NCI-H1436 treated with DMSO at 0.1 percent for 48 hours (cell line): ENCODE data around the gene F2.
"Not testable (repeated sequence)": the region's sequence is repeated elsewhere in the genome, so short reads cannot be mapped to it uniquely, and the experiment has no call there.

Experiments used
- DNase-seq: peaks from one replicate; lab custom pipeline; 2025; lab: John Stamatoyannopoulos, UW

Gene F2

DNA sequence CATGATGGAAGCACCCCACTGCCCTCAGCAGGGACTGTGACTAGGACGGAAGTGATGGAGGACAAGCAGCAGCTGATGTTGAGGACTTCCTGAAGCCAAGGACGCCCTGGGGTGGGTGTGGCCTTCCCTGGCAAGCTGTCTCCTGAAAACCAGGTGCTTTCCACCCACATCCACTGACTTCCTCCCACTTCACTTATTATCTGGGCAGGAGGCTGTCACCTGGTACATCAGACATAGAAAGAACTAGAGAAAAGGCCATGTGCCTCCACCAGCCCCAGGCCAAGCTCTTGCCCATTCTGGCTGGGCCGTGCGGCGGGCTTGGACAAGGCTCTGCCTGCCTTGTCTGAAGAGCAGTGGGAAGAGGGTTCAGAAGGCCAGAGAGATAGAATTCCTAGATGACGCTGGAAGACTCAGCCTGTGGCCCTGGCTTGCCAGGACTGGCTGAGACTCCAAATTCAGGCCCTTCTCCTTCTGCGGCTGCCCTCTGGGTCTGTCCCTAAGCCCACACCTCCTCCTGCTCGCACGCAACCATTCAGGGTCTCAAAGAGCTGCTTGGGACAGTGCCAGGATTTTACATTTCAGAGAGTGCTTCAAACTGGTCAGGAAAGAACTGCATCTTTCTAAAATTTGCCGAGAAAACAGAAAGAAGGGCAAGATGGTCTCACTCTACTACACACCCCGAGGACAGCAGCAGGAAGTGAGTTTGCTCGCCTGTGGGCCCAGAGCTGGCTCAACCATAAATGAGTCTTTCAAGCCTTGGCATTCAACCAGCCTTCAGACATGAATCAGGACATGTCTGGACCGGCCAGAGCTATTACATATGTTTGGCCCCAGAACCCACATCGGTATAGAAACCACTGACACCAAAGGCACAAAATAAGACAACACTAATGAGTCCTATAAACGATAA, 31.9 kb upstream of the F2 start:
- DNase-seq = no peak

DNA sequence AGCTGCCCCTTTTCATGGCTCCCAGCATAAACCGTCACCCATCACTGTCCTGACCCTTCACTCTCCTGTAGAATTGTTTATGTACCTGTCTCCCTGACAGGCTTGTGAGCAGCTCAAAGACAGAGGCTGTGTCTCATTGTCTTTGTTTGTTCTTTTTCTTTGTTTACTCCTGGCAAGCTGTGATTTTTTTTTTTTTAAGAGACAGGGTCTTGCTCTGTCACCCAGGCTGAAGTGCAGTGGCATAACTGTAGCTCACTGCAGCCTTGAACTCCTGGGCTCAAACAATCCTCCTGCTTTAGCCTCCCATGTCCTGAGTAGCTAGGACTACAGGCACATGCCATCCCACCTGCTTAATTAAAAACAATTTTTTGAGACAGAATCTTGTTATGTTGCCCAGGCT, 28.3 kb upstream of the F2 start:
- no peak for DNase-seq

DNA sequence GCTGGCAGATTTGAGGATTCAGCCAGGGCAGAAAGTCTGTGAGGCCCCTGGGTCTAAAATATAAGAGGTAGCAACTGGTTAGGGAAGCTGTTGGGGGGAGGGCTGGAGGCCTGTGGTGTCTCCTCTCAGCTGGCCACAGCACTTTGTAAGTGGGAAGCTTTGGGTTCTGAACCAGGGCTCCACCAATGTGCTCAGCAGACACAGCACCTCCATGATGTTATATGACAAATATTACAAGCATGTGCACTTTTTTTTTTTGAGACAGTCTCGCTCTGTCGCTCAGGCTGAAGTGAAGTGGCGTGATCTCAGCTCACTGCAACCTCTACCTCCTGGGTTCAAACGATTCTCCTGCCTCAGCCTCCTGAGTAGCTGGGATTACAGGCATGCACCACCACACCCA, 26.6 kb upstream of the F2 start:
- no peak for DNase-seq

DNA sequence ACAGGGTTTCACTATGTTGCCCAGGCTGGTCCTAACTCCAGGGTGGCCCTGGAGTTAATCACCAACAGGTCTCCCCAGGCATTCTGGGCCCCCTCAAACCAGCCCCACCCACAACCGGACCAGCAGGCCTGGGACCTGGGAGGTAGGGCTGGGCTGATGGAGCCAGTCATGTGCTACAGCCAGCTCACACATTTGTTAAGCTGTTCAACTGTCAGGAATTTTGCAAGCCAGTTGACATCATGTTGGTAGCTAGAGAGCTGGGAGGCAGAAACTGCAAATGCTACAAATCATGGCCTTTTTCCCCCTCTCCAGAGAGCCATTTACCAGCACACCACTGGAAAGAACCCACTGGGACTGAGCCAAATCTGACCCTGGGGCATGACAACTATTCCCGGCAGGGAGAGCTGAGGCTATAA, 25.4 kb upstream of the F2 start:
- no peak for DNase-seq

DNA sequence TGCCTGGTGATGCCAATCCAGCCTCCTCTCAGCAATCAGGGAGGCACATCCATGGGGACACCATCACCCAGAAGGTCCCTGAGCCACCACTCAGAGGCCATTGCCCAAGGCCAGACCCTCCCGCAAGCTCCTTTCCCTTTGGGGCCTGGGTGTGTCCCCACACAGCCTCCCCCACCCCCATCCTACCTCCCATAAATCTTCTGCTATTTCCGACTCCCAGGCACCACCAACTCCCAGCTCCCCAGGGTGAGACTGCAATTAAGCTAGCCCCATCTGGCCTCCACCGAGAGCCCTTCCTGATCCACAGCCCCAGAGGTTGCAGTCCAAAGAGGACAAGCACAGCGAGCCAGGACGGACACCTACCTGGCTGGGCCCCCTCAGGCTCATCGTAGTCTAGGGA, 24.9 kb upstream of the F2 start:
- DNase-seq = no peak

DNA sequence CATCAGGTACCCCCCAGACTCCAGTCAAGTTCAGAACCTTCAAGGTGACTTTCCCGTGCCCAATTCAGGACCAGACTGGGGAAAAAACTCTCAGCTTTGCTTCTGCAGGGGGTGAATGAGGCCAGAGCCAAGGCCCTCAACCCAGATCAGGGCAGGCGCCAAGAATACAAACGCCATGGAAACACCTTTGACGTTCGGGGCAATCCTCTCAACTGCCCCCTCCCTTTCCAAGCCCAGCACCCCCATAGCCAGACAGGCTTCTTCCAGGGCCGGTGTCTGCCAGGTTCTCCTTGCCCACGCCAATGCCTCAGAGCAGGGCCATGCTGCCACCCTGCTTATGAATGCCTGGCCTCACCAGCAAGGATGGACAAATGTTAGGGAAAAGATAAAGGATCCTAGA, 24.4 kb upstream of the F2 start:
- no peak for DNase-seq

DNA sequence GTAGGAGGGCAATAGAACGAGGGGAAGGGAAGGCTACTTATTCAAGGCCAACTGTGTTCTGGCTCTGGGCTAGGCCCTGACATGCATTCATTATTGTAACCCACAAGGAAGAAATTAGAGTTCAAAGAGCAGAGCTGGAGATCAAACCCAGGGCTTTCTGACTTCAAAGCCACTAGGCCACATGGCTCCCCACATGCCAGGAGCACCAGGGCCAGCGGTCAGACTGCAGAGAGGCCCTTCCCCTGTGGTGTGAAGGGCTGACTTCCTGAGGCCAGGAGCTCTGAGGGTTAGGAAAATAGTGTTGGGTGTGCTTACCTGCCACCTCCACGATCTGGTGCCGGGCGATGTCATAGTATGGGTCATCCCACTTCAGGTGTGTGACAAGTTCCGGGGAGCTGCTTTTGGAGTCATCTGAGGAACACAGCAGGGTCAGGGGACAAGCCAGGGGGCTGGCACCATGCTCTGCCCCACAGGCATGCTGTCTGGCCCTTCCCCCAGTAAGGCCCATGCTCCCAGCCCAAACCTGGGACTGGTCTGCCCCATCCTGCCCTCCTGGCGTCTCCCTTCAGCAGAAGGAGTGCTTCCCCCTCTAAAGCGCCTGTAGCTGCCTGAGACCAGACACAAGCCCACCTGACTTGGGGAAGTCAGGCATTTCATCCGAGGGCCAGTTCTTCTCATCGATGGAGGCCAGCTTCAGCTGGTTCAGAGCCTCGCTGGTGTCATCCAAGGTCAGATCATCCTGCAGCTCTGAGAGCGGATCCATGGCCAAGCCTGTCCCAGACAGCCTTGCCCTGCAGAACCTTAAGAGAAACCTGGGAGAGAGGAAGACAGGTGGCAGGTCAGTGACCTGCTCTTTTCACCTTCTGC, 23.4 kb upstream of the F2 start:
- no peak for DNase-seq

DNA sequence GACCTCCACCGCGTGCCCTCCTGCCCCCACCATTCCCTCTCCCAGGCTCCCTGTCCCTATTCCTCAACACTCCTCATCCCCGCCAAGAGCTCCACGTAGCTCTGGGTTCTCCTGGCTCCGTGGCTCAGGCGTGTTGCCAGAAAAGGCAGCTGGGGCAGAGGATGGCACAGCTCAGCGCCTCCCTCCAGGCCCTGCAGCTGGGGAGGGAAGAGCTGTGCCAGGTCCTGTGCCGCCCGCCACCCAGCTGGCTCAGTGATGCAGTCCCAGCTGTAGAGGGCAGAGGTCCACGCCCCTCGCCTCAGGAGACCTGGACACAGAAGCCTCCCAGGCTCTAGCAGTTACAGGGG, 22.8 kb upstream of the F2 start:
- DNase-seq = no peak

DNA sequence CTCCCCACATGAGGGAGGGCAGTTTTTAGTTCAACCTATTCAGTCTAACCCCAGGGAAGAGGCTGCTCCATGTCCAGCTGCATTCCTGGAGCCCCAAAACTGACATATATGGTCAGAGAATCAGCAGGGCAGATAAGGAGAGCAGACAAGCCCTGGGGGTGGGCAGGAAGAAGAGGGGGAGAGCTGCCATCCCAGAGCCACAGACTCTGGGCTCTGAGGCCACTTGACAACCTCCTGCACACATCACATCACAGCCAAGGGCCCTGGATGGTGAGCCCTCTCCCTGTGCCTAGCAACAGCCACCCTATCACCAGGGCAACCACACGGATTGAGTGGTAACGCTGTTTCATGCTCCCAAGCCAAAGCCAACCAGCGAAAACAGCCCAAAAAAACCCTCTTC, 21.7 kb upstream of the F2 start:
- no peak for DNase-seq

DNA sequence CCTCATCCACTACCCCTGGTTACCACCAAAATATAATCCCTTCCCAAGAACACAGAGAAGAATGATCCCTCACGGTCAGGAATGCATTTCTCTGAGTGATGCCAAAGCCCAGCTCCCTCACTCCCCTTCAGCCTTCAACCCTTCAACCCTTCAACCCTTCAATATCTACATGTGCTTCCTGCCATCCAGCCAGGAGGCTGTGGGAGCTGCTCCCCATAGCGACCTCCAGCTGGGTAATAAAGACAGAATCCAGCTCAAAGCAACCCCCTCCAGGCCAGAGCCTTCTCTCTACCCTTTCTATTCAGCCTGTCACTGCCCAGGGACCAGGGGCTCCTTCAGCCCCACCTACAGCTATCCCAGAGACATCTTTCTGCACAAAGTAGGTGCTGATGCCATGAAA, 21.3 kb upstream of the F2 start:
- no peak for DNase-seq

DNA sequence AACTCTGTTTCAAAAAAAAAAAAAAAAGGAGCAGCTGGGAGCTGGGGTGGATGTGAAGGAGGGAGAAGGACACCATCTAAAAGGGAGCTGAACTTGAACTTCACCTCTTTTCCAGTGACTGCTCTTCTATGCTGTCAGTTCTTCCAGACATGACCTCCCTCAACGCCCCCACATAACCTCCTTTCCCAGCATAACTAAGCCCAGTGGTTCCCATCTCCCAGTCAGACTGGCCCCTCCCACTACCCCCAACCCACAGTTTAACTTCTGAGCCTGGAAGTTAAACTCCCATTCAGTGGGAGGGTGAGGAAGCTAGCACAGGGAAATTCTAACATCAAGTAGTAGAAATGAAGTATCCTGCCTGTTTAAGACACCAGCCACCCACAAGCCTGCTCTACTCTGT, 20.4 kb upstream of the F2 start:
- no peak for DNase-seq

DNA sequence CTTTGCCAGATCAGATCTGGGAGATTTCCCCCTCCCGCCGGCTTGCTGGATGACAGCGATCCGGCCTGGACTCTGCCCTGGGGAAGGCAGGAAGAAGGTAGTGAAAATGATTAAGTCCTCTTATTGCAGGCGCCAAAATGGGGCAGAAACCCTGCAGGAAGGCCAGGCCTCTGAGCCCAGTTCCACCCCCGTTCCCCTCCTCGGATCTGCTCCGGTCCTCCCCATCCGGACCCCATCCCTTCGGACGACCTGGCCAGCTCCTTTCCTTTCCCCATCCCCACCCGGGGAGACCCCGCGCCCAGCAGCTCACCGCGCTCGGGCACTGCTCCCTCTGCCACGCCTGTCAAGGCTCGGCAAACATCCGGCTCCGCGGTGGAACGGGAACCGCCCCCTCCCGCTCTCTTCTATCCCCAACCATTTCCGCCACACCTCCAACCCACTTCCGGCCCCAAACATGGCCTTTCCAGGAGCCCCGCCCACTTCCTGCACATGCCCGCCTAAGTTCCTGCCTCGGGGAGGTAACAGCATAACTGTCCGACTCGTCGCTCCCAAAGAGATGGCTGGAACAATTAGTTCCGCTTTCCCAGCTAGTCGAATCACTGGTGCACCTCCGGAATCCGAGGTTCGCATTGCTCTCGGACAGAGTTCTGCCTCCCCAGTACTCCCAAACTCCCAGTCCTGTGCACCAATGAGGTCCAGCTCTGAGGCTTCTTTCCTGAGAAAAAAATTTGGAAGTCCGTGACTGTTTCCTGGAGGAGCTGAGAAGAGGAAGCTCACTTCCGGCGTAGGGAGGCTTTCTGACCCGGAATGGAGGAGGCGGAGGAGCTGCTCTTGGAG, 18.6 kb upstream of the F2 start, which contains the start of the genes ARHGAP1 and ZNF408:
ARHGAP1 (minus strand) TSS at position 379 of the 837 bp plus-strand sequence. CDS start 4,512 bp downstream, outside the sequence.
ZNF408 (plus strand) TSS at position 791 of the 837 bp plus-strand sequence; CDS start at position 808, 17 bp downstream.
- DNase-seq = peak; percentile 79

DNA sequence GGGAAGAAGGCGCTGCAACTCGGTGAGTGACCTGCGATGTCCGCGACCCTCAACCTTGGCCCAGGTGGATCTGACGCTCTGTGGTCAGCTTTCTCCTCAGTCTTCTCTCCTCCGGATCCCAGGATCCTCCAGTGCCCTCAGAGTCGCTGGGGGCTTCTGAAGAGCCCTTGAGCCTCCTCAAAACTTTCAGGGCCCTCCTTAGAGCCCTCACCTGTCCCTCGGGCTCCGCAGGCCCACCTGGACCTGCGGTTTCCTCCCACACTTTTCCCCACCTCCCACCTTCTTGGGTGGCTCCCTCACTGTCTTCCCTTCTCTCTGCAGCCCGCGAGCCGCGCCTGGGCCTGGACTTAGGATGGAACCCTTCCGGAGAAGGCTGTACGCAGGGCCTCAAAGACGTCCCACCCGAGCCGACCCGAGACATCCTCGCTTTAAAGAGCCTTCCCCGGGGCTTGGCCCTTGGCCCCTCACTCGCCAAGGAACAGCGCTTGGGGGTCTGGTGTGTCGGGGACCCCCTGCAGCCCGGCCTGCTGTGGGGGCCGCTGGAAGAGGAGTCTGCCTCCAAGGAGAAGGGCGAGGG, 17.8 kb upstream of the F2 start:
- no peak for DNase-seq

DNA sequence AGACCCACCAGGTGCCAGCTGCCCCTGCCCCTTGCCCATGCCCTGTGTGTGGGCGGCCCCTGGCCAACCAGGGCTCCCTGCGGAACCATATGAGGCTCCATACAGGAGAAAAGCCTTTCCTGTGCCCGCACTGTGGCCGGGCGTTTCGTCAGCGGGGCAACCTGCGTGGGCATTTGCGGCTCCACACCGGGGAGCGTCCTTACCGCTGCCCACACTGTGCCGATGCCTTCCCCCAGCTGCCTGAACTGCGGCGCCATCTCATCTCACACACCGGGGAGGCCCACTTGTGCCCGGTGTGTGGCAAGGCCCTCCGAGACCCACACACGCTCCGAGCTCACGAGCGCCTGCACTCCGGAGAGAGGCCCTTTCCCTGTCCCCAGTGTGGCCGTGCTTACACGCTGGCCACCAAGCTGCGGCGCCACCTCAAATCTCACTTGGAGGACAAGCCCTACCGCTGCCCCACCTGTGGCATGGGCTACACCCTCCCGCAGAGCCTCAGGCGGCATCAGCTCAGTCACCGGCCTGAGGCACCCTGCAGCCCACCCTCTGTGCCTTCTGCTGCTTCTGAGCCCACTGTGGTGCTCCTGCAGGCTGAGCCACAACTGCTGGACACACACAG, 13.8 kb upstream of the F2 start:
- DNase-seq = no peak

DNA sequence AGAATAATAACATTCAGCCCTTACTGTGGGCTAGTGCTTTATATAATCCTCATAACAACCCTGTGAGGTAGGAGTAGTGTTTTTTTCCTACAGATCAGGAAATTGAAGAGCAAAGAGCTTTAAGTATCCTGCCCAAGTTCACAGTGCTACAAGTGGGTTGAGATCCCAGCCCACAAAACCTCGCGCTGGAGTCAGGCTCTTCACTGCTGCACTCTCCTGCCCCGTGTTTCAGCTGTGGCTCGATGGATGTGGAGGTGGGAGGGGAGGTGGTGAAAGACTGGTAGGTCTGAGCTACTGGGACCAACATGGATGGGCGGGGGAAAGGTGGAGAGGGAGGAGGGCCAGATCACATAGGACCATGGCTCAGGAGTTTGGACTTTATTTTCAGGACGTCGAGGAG, 12.1 kb upstream of the F2 start:
- no peak for DNase-seq

DNA sequence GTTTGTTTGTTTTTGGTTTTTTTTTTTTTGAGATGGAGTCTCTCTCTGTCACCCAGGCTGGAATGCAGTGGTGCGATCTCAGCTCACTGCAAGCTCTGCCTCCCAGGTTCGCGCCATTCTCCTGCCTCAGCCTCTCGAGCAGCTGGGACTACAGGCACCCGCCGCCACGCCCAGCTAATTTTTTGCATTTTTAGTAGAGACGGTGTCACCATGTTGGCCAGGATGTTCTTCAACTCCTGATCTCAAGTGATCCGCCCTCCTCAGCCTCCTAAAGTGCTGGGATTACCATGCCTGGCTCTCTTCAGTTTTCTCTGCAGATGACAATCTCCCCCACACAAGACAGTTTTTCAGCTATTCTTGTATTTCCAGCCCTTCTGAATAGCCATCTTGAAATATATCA, 9.7 kb upstream of the F2 start:
- DNase-seq = not testable (repeated sequence)

DNA sequence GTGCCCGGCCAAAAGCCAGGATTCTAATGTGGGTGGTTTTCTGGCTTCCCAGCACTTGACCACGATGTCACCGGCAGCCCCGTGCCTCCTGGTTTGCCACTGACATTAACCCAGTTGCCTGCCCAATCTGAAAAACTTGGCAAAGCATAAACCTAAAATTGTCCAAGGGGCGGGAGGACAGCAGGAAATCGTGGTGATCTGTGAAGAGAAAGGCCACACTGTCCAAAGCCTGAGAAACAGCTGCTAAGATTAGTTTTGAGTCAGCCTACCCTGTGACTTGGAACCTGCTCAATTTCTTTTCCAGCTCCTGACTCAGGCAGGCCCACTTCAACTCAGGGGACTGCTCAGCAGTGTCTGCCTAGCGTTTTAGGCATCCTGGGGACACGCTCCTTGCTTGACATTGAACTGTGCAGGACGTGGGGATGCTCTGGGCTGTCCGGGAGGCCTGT, 8.2 kb upstream of the F2 start:
- no peak for DNase-seq

DNA sequence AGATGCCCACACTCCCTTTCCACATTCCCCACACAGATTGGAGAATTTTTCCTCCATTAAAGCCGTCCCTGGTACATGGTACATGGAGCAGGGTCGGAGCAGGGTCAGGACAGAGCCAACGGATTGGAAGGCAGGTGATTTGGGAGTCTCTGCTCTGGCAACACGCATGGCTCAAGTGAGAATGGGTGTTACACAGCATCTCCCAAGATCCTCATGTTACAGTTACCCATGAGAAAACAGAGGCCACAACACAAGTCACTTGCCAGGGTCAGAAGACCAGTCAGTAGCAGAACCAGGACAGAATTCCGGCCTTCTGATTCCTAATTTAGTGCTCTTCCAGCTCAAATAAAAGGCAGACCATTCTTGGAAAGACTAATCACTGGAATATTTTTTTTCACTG, 7.7 kb upstream of the F2 start:
- DNase-seq = no peak

DNA sequence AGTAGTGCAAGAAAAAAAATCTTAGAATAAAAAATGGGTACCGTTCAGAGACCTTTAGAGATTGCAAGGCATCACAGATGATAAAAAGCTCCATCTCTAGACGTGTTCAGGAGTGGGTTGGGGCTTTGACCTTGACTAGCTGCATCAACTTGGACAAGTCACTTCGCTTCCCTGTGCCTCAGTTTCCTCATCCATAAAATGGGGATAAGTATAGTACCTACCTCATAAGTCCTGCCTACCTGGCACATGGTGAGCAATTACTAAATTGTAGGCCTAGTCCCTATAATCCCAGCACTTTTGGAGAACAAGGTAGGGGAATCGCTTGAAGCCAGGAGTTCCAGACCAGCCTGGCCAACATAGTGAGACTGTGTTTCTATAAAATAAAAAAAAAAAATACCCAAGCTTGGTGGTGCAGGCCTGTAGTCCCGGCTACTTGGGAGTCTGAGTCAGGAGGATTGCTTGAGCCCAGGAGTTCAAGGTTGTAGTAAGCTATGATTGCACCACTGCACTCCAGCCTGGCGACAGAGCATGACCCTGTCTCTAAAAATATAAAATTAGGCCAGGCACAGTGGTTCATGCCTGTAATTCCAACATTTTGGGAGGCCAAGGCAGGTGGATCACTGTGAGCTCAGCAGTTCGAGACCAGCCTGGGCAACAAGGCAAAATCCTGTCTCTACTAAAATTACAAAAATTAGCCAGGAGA, 6.0 kb upstream of the F2 start:
- DNase-seq = no peak

DNA sequence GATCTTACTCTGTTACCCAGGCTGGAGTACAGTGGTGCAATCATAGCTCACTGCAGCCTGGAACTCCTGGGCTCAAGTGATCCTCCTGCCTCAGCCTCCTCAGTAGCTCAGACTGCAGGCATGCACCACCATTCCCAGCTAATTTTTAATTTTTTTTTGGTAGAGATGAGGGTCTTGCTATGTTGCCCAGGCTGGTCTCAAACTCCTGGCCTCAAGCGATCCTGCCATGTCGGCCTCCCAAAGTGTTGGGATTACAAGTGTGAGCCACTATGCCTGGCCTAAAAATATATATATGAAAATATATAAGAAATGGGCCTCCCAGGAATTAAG, 1.2 kb upstream of the F2 start:
- not testable (repeated sequence) for DNase-seq
